PFSK-1 (cell line): ENCODE data around the gene ESR2.

ENCODE experiments used
- POLR2AphosphoS5 ChIP-seq: IDR thresholded peaks from 2 replicates; pipeline ENCODE4 v1.6.1; 2012; ENCODE audit warnings: low read depth, mild to moderate bottlenecking, control low read depth, low read length, moderate library complexity
- TAF1 ChIP-seq: IDR thresholded peaks from 2 replicates; pipeline ENCODE4 v1.6.1; 2012; ENCODE audit warnings: low read length, control low read depth, borderline replicate concordance; ENCODE audit not compliant: insufficient read depth

DNA sequence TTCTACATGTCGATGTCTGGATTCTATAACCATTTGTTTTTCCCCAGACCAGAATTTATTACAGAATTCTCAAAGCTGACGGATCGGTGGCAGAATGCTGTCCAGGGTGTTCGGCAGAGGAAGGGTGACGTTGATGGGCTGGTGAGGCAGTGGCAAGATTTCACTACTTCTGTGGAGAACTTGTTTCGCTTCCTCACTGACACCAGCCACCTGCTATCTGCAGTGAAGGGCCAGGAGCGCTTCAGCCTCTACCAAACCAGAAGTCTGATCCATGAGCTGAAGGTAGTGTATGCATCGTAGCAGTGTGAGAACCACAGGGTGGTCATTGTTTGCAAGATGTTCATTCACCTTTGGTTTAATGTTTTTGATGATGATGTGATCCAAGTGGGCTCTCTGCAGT lies 124.0 kb downstream of the ESR2 start:
- TF ChIP-seq TAF1 (no peak), POLR2AphosphoS5 (no peak)
